GM23248 (cell line): ENCODE measurements around the gene HIC1.

ENCODE experiments used
- EZH2 ChIP-seq: fragments of 200-600 bp; sonication (generic); IDR thresholded peaks from 2 replicates; pipeline ENCODE4 v1.6.1; 2018; ENCODE audit warnings: antibody characterized with exemption, mild to moderate bottlenecking; ENCODE audit not compliant: insufficient read depth, poor library complexity, severe bottlenecking
- EZH2phosphoT487 ChIP-seq: fragments of 200-600 bp; sonication (generic); IDR thresholded peaks from 2 replicates; pipeline ENCODE4 v1.6.1; 2018; ENCODE audit warnings: antibody characterized with exemption, moderate library complexity, mild to moderate bottlenecking, low read depth; ENCODE audit not compliant: insufficient read depth

DNA sequence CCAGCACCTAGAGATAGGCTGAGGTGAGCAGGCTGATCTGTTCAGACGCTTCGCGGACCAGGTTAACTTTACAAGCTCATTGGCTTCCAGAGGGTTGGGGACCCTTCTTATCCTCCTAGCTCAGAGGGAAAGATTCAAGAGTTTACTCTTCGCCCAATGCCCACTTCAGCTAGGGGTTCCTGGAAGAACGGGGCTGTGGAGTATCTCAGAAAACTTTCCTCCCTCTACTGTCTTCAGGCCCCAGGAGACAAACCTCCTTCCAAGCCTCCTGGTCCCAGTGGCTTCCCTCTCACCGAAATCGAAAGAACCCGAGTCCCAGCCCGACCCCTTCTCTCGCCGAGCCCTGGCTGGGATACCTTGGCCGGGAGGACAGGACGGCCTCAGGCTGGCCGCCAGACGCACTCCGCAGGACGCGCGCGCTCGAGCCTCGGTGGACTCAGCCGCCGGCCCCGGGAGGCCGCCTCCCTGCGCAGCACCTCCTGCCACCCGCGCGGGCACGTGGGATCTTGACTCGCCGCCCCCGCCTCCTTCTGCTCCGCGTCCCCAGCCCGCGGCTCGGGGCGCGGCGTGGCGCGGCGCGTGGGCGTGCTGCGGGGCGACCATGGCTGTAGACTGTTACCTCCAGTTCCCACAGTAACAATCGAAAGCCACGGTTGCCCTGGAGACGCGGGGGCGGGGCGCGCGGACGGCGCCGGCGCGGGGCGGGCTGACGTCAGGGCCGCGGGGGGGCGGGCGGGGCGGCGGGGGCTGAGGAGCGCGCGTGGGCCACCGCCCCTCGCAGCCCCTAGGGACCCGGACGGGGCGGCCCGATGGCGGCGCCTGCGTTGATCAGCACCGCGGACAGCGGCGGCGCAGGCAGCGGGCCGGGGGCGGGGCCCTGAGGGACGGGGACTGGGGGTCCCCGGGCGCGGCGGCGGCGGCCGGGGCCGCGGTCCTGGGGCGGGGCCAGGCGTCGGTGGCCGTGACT lies 5.3 kb upstream of the HIC1 start:
- TF ChIP-seq EZH2: no peak
- TF ChIP-seq EZH2phosphoT487: no peak
